ENCODE measurements around the gene KIT.

- TF ChIP-seq, protein P1, sequence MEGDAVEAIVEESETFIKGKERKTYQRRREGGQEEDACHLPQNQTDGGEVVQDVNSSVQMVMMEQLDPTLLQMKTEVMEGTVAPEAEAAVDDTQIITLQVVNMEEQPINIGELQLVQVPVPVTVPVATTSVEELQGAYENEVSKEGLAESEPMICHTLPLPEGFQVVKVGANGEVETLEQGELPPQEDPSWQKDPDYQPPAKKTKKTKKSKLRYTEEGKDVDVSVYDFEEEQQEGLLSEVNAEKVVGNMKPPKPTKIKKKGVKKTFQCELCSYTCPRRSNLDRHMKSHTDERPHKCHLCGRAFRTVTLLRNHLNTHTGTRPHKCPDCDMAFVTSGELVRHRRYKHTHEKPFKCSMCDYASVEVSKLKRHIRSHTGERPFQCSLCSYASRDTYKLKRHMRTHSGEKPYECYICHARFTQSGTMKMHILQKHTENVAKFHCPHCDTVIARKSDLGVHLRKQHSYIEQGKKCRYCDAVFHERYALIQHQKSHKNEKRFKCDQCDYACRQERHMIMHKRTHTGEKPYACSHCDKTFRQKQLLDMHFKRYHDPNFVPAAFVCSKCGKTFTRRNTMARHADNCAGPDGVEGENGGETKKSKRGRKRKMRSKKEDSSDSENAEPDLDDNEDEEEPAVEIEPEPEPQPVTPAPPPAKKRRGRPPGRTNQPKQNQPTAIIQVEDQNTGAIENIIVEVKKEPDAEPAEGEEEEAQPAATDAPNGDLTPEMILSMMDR (IDR thresholded peaks at IDR 0.05; ENCODE audit: low read length) = no peak
- no peak for TF ChIP-seq EZH2 (IDR thresholded peaks at IDR 0.05; ENCODE audit: borderline replicate concordance, low read length)
These were observed 65.5 kb downstream of the KIT start for GRCh38 chr4:54723220-54723619.

Measured in OCI-LY1 (cell line).